GM20000 (cell line): ENCODE measurements around the gene ZNF609.
"Not testable (repeated sequence)": the region's sequence is repeated elsewhere in the genome, so short reads cannot be mapped to it uniquely, and the experiment has no call there.

ENCODE experiments used
- DNase-seq: peaks from one replicate; pipeline ENCODE4 v3.0.0; 2012; ENCODE audit warnings: low spot score
- TF ChIP-seq, protein P1 (sequence below): IDR thresholded peaks from 2 replicates; pipeline ENCODE4 v1.5.1; 2012; ENCODE audit warnings: mild to moderate bottlenecking, control low read depth; ENCODE audit errors: extremely low read depth, missing control alignments

Gene ZNF609

DNA sequence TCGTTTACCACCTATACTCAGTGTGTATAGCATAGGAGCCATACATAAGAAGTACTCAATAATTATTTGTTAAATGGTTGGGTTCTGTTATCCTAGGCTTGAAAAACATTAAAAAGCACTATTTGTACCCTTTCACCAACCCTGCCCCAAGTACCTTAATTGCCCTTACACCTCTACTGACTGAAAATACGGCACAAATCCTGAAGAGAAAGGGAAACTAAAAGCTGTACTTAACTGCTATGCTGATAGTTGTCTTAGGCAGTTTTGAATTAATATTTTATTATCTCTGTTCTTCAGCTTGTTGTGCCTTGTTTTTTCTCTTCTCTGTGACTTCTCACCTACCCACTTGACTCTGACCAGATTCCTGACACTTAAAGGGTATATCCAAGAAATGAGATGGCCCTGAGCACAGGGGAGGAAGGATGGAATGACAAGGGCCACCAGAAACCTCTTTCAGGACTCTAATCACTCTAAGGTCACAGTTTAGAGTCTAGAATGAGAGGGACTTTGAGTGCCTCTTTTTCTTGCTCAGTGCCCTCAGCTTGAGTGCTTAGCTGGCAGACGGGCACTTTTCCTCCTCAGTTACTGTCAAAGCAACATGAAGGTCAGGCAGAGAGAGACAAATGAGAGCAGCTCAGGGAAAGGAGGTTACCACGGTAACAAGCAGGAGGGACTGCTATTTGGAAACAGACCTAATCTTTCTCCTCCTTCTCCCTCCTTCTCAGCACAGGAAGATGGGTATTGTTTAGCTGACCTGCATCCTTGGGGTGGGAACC lies 136.5 kb downstream of the ZNF609 start:
- DNase-seq, result no peak
- TF ChIP-seq, protein P1, sequence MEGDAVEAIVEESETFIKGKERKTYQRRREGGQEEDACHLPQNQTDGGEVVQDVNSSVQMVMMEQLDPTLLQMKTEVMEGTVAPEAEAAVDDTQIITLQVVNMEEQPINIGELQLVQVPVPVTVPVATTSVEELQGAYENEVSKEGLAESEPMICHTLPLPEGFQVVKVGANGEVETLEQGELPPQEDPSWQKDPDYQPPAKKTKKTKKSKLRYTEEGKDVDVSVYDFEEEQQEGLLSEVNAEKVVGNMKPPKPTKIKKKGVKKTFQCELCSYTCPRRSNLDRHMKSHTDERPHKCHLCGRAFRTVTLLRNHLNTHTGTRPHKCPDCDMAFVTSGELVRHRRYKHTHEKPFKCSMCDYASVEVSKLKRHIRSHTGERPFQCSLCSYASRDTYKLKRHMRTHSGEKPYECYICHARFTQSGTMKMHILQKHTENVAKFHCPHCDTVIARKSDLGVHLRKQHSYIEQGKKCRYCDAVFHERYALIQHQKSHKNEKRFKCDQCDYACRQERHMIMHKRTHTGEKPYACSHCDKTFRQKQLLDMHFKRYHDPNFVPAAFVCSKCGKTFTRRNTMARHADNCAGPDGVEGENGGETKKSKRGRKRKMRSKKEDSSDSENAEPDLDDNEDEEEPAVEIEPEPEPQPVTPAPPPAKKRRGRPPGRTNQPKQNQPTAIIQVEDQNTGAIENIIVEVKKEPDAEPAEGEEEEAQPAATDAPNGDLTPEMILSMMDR, result no peak

DNA sequence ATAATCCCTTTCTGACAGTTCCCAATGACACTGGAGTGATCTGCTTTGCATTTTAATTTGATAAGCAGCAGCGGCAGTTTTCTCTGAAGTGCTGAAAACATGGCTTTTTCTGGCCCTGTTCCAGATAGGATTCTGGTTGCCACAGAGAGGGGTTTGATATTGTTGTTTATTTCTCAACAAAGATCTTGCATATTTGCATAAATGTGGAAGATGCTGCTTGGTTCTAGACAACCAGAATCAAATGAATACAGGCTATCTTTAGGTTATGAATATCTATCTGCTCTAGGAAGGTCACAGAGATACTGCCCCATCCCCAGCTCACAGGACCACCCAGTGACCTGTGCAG lies 137.1 kb downstream of the ZNF609 start:
- no peak for DNase-seq
- TF ChIP-seq, protein P1, result no peak

DNA sequence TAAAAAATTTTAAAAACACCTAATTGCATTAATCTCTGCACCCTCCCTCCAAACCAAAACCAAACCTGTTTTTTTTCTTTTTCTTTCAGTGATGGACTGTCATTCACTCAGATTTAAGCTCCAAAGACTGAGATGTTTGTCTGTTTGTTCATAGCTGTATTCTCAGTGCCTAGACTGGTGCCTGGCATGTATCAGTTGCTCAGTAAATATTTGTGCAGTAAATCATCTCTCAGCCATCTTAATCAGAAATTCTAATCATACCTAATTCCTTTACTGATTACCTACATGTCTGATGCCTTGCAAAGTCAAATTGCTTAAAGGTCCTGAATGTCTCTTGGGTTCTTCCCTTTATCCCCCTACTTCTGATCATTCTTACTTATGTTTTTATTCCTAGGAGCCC lies 138.8 kb downstream of the ZNF609 start:
- DNase-seq, result no peak
- TF ChIP-seq, protein P1, result no peak

DNA sequence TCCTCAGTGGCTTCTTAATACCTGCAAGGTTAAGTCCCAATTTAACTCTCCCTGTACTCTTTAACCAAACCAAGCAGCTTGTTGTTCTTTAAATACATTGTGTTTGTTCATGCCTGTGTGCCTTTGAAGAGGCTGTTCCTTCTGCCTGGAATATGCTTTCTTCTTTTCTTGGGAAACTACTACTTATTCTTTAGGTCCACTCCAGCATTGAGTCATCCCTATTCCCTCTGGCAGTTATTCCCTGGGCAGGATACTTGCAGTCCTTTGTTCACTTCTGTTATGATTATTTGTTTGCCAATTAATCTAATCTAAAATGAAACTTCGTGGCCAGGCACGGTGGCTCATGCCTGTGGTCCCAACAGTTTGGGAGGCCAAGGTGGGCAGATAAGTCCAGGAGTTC lies 139.3 kb downstream of the ZNF609 start:
- TF ChIP-seq, protein P1, result no peak
- DNase-seq, result no peak

DNA sequence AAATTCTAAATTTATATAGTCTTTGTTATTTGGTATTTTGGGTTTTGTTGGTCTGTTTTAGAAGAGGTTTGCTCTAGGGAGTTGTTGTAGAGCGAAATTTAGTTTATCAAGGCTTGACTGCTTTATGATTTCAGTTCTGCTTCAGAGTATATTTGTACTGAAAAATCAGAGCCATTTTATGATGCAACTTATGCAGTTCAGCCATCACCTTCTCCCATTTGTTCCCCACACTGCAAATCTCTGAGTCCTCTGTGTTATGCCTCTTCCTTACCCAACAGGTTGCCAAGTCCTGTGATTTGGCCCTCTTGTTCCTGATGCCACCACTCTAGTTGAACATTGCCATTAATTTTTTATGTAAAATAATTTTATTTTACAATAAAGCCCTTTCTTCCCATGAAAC lies 140.4 kb downstream of the ZNF609 start:
- TF ChIP-seq, protein P1, result no peak
- DNase-seq, result no peak

DNA sequence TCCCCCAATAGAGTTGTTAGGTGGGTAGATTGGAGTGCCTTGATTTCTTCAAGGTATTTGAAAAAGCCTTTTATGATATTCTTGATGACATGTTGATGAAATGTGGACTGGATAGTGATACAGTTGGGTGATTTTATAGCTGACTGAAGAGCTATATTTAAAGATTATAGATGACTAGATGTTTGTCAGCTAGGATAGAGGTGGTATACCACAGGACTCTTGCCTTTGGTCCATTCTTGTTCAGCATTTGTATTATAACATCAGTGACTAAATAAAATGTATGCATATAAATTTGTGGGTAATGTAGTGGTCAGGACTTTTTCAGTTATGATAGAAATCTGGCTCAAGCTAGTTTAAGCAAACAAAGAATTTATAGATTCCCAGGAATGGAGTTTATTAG lies 143.9 kb downstream of the ZNF609 start:
- TF ChIP-seq, protein P1, result no peak

DNA sequence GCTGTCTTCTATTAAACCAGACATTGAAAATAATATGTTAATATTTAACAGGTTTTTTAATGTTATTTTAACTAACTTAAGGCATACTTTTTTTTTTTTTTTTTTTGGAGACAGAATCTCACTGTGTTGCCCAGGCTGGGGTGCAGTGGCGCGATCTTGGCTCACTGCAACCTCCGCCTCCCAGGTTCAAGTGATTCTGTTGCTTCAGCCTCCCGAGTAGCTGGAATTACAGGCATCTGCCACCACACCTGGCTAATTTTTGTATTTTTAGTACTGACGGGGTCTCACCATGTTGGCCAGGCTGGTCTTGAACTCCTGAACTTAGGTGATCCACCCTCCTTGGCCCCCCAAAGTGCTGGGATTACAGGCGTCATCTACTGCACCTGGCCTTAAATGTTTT lies 147.0 kb downstream of the ZNF609 start:
- not testable (repeated sequence) for DNase-seq

More for the DNA sequence above, 143.9 kb downstream of the ZNF609 start:
- no peak for DNase-seq

DNA sequence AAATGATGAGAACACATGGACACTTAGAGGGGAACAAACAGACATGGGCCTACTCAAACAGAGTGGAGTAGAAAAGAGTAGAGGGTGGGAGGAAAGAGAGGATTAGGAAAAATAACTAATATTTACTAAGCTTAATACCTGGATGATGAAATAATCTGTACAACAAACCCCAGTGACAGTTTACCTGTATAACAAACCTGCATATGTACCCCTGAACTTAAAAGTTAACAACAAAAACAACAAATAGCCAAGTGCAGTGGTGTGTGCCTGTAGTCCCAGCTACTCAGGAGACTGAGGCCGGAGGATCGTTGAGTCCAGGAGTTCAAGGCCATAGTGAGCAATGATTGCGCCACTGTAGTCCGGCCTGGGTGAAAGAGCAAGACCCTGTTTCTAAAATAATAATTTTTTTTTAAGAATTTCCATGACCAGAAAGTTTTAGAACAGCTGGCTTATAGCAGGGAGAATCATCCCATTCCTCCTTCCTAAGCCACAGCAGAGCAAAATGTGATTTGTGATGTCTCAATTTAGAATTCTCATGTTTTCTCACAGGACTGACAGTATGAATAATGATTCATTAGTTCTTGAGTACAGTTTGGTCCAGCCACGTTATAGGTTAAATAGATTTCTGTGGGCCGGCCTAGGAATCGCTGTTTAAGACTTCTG lies 150.0 kb downstream of the ZNF609 start:
- TF ChIP-seq, protein P1, result no peak
- no peak for DNase-seq
